ENCODE measurements around the gene CXCR1.
"Not testable (repeated sequence)": the region's sequence is repeated elsewhere in the genome, so short reads cannot be mapped to it uniquely, and the experiment has no call there.

Gene CXCR1

DNA sequence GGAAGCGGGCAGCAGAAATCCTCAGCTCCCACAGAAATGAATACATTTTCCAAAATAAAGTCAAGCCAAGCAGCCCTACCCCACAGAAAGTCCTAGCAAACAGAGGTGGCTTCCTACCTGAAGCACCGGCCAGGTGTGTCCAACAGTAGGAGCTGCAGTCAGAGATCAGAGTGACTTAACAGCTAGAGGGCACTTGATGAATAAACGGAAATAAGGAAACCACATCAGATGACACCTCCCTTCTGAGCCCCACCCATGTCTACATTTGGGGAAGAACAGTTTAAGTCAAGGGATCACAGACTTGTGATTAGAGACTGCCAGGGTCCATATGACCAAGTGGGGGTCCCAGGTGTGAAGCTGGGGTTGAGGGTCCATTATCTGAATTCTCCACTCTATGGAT lies at the start of gene CXCR1:
Gene CXCR1, minus strand, starts transcription at position 172 of the 400 bp plus-strand sequence. CDS start 1,751 bp downstream, outside the sequence.
- DNase-seq (ENCODE audit: low spot score): peak; percentile 67

DNA sequence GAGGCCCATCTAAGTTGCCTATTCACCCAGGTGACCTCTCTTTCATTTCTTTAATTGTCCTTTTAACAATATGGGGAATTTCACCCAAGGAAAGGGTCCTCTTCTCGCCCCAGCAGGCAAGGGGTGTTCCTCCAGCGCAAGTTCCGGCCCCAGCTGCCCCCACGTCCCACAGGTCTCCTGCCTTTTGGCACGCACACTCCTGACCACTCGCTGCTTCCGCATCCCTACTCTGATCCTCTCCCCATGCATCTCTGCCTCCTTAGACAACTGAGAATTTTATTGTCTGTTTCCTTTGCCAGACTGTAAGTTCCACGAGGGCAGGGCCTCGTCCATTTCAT lies 49.5 kb upstream of the CXCR1 start:
- DNase-seq (ENCODE audit: low spot score): no peak

DNA sequence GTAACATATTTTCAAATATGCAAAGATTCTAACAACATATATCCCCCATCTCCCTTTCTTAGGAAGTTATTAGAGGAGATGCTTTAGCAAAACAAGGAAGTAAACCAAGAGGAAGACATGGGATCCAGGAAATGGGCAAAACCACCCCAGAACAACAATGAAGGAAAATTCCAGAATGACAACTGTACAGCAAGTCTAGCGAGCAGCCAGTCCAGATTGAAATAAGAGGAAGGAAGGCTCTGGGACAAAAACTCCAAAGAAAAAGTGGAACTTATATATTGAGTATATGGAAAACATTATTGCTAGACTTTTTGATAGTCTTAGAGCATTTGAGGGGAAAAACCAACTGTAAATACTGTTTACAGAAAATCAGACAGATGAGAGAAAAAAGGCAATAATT lies 47.4 kb upstream of the CXCR1 start:
- DNase-seq (ENCODE audit: low spot score): no peak

DNA sequence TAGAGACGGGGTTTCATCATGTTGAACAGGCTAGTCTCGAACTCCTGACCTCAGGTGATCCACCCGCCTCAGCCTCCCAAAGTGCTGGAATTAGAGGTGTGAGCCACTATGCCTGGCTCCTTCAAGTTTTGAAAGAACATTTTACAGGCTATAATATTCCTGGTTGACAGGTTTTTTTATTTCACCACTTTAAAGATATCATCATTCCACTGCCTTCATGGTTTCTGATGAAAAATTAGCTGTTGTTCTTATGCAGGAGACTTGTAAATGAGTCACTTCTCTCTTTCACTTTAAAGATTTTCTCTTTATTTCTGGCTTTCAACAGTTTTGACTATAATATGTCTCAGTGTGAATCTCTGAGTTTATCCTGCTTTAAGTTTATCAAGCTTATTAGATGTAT lies 42.3 kb upstream of the CXCR1 start:
- no peak for DNase-seq (ENCODE audit: low spot score)

DNA sequence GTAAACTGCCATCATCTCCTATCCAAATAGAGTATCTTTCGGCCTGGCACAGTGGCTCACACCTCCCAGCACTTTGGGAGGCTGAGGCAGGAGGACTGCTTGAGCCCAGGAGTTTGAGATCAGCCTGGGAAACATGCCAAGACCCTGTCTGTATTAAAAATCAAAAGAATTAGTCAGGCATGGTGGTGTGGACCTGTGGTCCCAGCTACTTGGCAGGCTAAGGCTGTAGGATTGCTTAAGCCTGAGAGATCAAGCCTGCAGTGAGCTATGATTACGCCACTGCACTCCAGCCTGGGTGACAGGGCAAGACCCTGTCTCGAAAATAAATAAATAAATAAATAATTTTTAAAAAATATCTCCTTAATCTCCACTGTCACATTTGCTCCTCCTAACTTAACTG lies 35.5 kb upstream of the CXCR1 start:
- DNase-seq (ENCODE audit: low spot score): no peak

DNA sequence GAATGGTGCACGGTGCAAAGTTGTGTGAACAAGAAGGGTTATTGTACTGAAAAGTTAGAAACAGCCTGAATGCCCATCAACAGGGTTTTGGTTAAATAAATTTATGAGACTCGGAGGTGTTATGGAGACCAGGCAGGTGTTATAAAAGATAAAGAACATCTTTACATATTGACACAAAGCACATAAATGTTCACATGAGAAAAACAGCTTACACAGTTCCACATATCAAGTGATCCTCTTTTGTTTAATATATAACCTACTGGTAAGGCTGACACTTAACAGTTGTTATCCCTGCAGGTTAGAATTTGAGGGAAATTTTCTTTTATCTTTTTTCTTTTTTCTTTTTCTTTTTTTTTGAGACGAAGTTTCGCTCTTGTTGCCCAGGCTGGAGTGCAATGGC lies 30.2 kb upstream of the CXCR1 start:
- DNase-seq (ENCODE audit: low spot score): no peak

DNA sequence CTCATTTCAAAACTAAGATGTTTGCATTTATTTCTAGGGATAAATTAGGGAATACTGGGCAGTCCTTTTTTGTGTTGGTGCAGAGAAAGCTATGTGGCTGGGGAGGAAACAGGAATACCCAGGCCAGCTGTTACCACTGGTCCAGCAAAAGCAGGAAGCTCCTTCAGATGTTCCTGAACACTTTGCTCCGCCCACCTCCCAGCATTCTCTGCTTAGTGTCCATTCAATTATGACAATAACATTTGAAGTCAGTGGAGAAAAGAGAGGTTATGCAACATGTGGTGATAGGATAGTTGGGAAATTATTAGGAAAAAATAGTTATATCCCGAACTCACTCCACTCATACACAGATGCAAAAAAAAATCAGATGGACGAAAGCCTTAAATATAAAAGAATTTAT lies 28.1 kb upstream of the CXCR1 start:
- no peak for DNase-seq (ENCODE audit: low spot score)

DNA sequence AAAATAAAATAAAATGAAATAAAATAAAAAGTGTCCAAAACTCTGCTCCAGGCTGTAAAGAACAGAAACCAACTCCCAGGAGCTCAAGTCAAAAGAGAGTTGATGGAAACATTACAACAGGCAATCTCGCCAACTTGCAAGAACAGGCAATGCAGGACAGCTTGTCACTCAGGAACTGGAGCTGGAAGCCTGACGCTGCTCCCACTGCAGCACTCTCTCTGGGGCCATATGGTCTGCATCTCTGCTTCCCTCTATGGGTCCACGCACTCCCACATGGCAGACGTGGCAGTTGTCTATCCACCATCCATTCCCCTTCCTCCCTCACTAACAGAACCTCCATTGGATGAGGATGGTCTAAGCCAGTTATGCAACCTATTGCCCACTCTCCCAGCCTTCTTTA lies 26.9 kb upstream of the CXCR1 start:
- DNase-seq (ENCODE audit: low spot score): no peak

DNA sequence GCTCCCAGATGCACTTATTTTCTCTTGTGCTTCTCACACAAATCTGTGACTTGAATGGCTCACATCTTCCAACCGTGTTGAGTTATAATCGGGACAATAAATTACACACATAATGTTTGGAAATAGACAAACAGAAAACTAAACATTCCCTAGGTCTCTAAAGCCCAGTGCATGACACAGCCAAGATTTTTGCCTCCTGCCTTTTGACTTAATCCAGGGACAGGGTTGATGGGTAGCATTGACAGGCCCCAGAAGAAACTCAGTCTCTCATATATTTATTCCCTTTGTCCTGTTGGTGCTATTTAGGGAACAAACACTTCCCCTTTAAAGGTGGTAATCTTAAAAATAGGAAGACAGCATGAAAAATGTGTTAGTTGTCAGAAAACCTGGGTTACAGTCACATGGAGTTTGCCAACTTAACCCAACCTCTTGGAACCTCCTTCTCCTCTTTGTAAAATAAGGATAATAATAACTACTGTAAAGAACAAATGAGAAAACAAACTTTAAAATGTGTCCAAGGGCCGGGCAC lies 26.2 kb upstream of the CXCR1 start:
- DNase-seq (ENCODE audit: low spot score): no peak

DNA sequence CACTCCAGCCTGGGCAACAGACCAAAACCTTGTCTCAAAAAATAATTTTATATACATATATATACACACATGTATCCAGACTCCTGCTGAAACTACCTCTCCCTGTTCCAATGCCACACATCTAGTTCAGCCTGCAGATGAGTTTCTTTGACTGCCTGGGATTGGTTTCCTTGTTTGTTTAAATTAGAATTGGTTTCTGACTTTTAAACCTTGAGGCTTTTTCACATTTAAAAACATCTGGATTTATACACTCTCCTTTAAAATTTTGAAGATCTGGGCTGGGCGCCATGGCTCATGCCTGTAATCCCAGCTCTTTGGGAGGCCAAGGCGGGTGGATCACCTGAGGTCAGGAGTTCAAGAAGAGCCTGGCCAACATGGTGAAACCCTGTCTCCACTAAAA lies 21.8 kb upstream of the CXCR1 start:
- DNase-seq (ENCODE audit: low spot score): no peak

DNA sequence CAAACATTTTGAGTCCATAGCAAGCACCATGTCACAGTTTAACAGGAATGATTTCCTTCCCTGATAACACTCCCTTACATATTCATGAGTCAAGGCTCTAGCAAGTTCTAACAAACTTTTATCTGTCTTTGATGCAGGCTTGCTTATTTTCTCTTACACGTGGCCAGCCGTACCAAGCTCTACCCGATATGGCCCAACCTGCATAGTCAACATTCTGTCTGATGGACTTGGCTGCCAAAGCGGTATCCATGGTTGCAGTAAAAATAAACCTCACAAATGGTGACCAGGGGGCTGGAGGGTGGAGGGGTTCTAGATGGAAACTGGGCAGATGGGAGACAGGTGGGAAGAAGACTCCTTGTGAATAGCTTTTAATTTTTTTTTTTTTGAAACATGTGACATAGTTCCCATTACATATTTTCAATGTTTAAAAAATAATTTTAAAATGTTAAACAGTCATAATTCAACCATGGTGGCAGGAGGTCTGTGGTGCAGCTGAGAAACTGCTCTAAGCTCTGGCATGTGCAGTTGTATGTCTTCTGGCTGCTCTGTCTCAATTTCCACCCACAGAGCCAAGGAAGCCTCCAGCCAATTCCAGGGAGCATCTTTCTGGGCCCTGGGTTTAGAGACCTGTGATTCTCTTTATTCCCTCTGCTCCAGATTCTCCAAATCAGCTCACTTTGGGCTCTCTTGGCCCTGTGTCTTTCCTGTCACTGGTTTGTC lies 20.7 kb upstream of the CXCR1 start:
- DNase-seq (ENCODE audit: low spot score): no peak

DNA sequence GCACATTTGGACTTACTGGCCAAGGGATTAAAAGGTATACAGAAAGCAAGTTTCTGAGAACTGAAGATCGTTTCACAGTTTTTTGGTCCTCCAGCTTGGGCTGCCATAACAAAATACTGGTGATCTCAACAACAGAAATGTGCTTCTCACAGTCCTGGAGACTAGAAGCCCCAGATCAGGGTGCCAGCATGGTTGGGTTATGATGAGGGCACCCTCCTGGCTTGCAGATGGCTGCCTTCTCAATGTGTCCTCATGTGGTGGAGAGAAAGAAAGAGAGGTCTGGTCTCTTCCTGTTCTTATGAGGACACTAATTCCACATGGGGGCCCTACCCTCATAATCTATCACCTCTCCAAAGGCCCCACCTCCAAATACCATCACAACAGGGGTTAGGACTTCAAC lies 20.1 kb upstream of the CXCR1 start:
- no peak for DNase-seq (ENCODE audit: low spot score)

DNA sequence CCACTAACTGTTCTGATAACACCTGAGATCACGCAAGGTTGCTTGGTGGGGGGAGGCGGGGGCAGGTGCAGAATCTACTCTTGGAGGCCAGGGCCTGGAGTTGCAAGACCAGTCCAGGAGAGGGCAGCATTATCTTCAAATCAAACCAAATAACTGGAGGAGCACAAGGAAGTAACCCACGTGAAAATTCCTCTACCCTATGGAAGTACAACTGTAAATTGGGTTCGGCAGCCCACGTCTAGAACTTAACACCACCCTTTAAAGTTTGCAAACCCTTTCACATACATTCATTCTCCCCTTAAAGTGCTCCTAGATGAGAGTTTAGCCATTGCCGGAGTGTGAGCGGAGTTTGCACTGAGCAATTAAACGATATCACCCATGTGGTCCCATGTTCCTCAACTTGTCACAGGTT lies 19.6 kb upstream of the CXCR1 start:
- peak; percentile 81 for DNase-seq (ENCODE audit: low spot score)

DNA sequence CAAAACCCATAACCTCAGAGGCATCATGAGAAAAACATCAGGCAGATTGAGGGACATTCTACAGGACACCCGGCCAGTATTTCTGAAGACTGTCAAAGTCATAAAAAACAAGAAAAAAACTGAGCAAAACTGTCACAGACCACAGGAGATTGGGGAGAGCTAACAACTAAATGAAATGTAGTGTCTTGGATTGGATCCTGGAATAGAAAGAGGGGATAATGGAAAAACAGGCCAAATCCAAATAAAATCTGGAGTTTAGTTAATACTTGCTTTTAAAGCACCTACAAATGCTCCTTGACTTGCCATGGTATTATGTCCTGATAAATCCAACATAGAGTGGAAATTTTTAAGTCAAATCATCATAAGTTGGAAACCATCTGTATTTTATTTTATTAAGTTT lies 17.6 kb upstream of the CXCR1 start:
- DNase-seq (ENCODE audit: low spot score): no peak

DNA sequence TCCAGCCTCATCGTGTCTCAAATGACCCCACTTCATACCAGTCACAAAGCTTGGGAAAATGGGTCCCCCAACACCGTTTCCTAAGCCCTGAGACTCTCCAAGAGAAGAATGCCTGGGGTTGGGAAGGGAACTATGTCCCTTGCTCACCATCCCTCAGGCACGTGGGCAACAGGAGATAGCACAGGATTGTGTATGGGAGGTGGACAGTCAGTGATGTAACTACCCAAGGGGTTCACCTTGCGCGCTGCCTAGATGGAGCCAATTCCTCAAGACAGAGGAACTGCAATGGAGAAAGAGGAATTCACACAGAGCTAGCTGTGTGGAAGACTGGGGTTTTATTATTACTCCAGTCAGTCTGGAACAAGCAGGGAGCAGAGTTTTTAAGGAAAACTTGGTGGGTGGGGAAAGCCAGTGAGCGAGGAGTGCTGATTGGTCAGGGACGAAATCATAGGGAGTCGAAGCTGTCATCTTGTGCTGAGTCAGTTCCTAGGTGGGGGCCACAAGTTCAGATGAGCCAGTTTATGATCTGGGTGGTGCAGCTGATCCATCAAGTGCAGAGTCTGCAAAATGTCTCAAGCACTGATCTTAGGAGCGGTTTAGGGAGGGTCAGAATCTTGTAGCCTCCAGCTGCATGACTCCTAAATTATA lies 13.8 kb upstream of the CXCR1 start:
- DNase-seq (ENCODE audit: low spot score): no peak

DNA sequence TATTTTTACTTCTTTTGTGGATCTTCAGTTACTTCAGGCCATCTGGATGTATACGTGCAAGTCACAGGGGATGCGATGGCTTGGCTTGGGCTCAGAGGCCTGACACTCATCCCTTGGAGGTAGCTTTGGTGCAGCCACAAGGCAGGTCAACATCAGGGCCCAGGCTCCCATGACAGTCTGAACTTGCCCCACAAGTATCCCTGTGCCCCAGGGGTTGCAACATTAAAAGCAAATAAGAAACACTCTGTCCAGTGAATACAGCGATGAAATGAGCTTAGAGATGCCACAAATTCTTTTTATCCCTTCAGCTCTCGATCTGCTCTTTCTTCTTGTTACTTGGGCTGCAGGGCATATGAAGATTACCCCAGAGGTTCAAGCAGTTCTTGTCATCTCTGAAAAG lies 13.0 kb upstream of the CXCR1 start:
- DNase-seq (ENCODE audit: low spot score): no peak

DNA sequence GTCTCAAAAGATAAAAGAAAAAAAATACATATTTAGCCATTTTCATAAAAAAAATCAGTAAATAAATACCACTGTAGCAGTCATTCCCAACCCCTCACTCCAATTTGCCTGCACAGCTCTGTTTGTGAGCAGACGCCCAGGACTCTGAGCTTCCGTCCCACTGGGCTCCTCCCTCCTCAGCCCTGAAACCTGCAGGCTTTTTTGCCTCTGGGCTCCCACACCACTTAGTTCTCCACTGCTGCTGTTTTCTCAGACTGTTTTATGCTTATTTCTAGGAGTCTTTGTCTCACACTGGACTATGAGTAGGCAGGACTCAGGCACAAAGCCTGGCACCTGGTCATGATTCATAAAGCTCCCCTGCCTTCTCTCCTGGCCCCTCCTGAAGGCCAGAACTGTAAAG lies 6.1 kb upstream of the CXCR1 start:
- no peak for DNase-seq (ENCODE audit: low spot score)

DNA sequence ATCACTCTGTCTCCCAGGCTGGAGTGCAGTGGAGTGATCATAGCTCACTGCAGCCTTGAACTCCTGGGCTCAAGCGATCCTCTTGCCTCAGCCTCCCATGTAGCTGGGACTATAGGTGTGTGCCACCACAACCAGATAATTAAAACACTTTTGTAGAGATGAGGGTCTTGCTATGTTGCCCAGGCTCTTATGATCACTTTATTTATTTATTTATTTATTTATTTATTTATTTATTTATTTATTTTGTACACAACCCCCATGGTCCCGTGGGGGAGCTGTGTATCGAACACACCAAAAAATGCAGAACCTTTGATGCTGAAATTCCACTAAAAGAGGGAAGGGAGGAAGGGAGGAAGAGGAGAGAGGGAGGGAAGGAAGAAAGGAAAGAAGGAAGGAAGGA lies 5.0 kb upstream of the CXCR1 start:
- not testable (repeated sequence) for DNase-seq (ENCODE audit: low spot score)

DNA sequence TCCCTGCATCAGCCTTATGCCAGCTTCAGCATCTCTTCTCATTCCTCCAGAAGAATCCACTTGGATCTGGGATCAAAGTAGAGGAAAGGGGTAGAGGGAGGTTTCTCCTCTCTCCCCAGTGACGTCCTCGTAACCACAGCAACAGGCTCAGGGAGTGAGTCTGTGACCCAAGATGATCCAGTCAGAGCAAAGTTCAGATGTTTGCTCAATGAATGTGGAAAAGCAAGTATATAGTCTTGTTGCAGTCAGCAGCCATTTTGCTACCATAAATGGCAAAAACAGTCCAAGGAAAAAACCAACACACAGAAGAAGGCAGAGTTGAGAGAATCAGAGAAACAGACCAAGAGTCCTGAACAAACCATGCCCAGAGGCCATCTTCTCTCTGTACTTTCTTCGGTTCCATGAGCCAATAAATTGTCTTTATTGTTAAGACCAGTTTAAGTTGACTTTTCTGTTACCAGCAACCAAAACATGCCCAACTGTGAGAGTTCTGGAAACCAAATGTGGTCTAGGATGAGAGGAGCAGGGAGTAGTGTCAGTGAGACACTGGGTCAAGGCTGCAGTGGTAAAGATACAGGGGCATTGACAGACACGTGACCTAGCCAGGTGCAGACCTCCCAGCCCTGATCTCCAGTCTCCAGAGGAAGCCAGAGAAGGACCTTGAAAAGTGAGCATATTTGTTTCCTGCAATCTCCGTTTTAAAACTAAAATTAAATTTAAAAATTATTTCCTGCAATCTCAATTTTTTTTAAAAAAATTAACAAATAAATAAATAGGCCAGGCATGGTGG lies 3.2 kb upstream of the CXCR1 start:
- no peak for DNase-seq (ENCODE audit: low spot score)

DNA sequence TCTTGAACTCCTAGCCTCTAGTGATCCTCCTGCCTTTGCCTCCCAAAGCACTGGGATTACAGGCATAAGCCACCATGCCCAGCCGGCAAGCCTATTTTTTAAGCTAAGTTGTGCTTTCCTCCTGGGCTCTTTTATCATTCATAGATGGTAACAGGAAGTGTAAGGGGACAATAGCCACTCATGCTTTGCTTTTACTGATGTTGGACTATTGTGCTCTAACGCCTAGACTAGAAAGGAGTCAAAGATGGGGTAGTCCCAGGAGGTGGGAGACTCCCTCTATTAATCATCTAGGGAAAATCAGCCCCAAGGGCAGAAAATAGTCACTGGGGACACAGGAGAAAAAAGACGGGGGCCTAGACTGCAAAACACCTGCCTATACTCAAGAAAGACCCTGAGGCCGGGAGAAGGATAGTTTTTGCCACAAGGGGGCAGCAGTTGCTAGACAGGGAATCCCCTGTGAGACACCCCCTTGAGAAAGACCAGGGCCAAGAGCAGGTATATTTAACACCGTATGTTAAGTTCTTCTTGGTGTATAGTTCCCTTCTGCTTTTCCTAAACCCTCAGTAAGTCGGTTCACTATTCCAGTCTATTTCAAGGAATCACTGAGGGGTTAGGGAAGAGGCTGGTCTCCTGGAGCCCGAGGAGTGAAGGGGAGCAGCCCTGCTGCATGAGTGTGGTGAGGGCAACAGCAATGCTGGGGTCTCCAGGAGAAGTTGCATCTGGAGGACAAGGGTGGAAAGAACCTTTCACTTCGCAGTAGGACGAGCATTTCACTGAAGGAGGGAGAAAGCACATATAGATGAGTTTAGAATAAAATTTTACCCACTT lies 2.1 kb upstream of the CXCR1 start:
- peak; percentile 23 for DNase-seq (ENCODE audit: low spot score)

DNA sequence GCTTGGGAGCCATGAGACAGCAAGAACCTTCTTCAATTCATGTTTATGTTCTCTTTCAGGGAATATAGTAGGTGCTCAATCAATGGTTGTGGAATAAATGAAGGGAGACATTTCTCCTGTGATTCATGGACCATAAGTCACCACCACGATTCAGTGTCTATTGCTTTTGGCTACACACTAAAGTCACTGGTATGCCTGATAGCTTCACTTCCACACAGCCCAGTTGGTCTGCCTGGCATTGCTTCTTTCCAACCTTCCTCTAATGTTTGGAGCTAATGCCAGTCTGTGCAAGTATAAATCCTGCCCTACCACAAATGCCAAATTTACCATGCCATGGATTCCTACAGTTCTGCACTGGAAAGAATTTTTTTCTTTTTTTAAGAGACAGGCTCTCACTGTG lies 1.3 kb upstream of the CXCR1 start:
- DNase-seq (ENCODE audit: low spot score): no peak

DNA sequence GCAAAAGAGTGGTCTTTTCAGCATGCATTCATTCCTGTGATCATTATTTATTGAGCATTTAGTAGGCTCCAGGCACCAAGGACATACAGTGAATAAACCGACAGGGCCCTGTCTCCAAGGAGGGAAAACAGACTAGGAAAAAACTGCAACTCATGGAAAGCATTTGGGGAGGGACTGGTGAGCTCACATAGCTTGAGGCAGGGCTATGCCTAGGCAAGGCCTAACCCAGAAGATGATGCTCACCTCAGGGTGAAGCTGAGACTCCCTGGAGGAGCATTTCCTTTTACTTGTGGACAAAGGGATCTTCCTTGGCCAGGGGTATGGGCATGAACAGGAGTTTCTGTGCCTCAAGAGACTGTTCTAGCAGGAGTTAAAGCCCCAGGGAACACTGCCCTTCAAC lies 3.9 kb downstream of the CXCR1 start:
- DNase-seq (ENCODE audit: low spot score): no peak
